Natural killer cell (primary cell): ENCODE data around the gene ESF1. TPM values are rescaled to one million over a fixed set of nuclear protein-coding genes. Genes with fewer than 3 reads are reported as not detected.

Experiments used
- ATAC-seq, 3 donors: fragments of 150-1000 bp in 2 of 3; fragments of 200-7000 bp in 1 of 3; cut with Tn5 transposase; 1 replicate in 1 of 3; 2 replicates in 2 of 3; pipeline ENCODE4 v1.10.0; 2021; ENCODE audit warnings: mild to moderate bottlenecking in 2 of 3, moderate library complexity in 2 of 3
- DNase-seq, 2 donors: peaks; one replicate each; pipeline versions ENCODE4 v3.0.0 to v3.0.0-alpha.2; 2013 to 2021; ENCODE audit warnings: mixed read lengths in 1 of 2
- H3K27ac ChIP-seq: one replicate; pipeline ENCODE4 v1.5.1; 2013; ENCODE audit warnings: mild to moderate bottlenecking, low read length
- H3K27me3 ChIP-seq: one replicate; pipeline ENCODE4 v1.6.1; 2013; ENCODE audit warnings: low read length; ENCODE audit not compliant: control insufficient read depth, insufficient read depth
- H3K36me3 ChIP-seq: one replicate; pipeline ENCODE4 v1.6.1; 2013; ENCODE audit warnings: low read length; ENCODE audit not compliant: control insufficient read depth, insufficient read depth
- H3K4me1 ChIP-seq: one replicate; pipeline ENCODE4 v1.6.1; 2013; ENCODE audit warnings: low read length; ENCODE audit not compliant: control insufficient read depth, insufficient read depth
- H3K4me3 ChIP-seq: one replicate; pipeline ENCODE4 v1.5.1; 2013; ENCODE audit warnings: low read length
- H3K9me3 ChIP-seq: one replicate; pipeline ENCODE4 v1.6.1; 2013; ENCODE audit warnings: low read length; ENCODE audit not compliant: control insufficient read depth, insufficient read depth
- H3K27ac Mint-ChIP-seq, 2 donors: one replicate each; pipeline ENCODE4 v1.8.0; 2022; ENCODE audit warnings: mild to moderate bottlenecking in 2 of 2, mixed read lengths in 2 of 2, moderate library complexity in 1 of 2
- H3K27me3 Mint-ChIP-seq, 2 donors: one replicate each; pipeline ENCODE4 v1.8.0; 2022; ENCODE audit warnings: low read depth in 2 of 2, mixed read lengths in 2 of 2
- H3K36me3 Mint-ChIP-seq: one replicate; pipeline ENCODE4 v1.8.0; 2022; ENCODE audit warnings: mixed read lengths
- H3K4me1 Mint-ChIP-seq, 2 donors: one replicate each; pipeline ENCODE4 v1.8.0; 2022; ENCODE audit warnings: mixed read lengths in 2 of 2
- H3K4me3 Mint-ChIP-seq: one replicate; pipeline ENCODE4 v1.8.0; 2022; ENCODE audit warnings: mild to moderate bottlenecking, moderate library complexity, mixed read lengths
- H3K9me3 Mint-ChIP-seq, 2 donors: one replicate each; pipeline ENCODE4 v1.8.0; 2022; ENCODE audit warnings: mixed read lengths in 2 of 2
- CTCF ChIP-seq: fragments of 200-600 bp; IDR thresholded peaks from one replicate; pipeline ENCODE4 v1.8.0; 2022; ENCODE audit warnings: antibody characterized with exemption
- WGBS: methylation state at CpG from one replicate; pipeline ENCODE4 v1.1.7; 2013; ENCODE audit warnings: missing lambda C conversion rate; ENCODE audit not compliant: insufficient coverage; 5-methylcytosine and 5-hydroxymethylcytosine counted together
- intact Hi-C: fragments of 100-400 bp; cut with micrococcal nuclease; formaldehyde crosslinking; loops from one replicate; pipeline ENCODE4 v1.14.2; 2022
- total RNA-seq, 4 donors: library from RNA; stranded (reverse); fragments of 120-200 nt in 1 of 4; gene quantifications; one replicate each; pipeline versions ENCODE4 v1.2.3 to v1.2.4, GENCODE V29; 2013 to 2022

ESF1 gene
- total RNA-seq, 3 donors from 2014 or later (not counting 1 experiment from before 2014, with no cell fraction given) = 8.4 to 11.1 (median 10.0) TPM

DNA sequence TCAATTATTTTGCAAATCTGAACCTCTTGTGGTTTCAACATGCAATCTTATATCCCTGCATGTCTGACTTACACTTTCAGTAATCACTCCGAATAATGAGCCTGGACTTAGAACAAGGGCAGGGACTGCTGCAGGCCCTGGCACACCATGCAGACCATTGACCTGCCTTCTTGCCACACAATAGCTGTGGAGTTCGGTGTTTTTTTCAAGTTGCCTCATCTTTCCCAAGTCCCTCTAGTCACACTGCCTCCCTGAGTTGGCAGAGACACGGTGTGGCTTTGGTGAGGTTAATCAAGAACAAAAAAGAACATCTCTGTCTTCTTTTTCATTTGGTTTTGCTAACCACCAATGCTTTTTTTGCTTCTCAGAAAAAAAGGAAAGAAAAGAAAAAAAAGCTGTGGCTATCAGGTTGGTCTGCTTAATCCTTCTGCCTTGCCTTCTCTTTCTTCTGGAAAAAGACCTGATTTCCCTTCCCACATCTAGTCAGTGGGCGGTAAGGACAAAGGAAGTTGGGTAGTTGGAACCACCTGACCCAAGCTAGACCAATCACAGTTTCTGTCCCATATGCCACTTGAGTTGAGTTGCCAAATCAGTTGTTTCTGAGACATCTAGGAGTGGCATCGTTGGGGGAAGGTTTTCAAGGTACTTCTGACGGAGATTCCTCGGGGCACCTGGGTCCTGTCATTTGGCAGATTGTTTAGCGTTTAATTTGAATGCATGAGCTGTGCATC is 90.1 kb downstream of the ESF1 start:
- peaks cover 6 to 27% of the 10 kb centered on the region in 2 donors for H3K27me3 Mint-ChIP-seq

GRCh38 chr20:13692802-13693736 is 91.7 kb downstream of the ESF1 start:
- TF ChIP-seq CTCF = no peak
- Mint-ChIP-seq H3K27me3 (peaks cover 3 to 27% of the 10 kb centered on the region in 2 donors), H3K9me3 (peaks cover 0 to 2% of the 10 kb centered on the region in 2 donors), H3K27ac (no peak overlapping the region), H3K36me3 (no peaks in the 10 kb centered on the region), H3K4me3 (no peak overlapping the region), H3K4me1 (no peaks in the 10 kb centered on the region)
- Histone ChIP-seq H3K27me3 (no peaks in the 10 kb centered on the region), H3K9me3 (no peaks in the 10 kb centered on the region), H3K27ac (no peak overlapping the region), H3K4me1 (no peaks in the 10 kb centered on the region), H3K36me3 (no peaks in the 10 kb centered on the region), H3K4me3 (no peak overlapping the region)
- ATAC-seq (no peak), DNase-seq (no peak)
- intact Hi-C loops = no loop called here
- WGBS = 94% methylated on average over 11 of the region's 11 CpGs

More for the DNA sequence above, 90.1 kb downstream of the ESF1 start:
- Mint-ChIP-seq H3K36me3 (no peaks in the 10 kb centered on the region), H3K4me1 (no peaks in the 10 kb centered on the region), H3K9me3 (peaks cover 0 to 2% of the 10 kb centered on the region in 2 donors), H3K4me3 (no peak overlapping the region), H3K27ac (no peak overlapping the region)
- ATAC-seq = no peak
- no peak overlapping the region for H3K4me3 ChIP-seq
- intact Hi-C loops = no loop called here
- no peaks in the 10 kb centered on the region for H3K9me3 ChIP-seq
- H3K36me3 ChIP-seq = no peaks in the 10 kb centered on the region
- no peaks in the 10 kb centered on the region for H3K27me3 ChIP-seq
- WGBS = 78% methylated on average over 7 of the region's 8 CpGs
- no peak for DNase-seq
- no peak for TF ChIP-seq CTCF
- no peak overlapping the region for H3K27ac ChIP-seq
- H3K4me1 ChIP-seq = no peaks in the 10 kb centered on the region

- no peak for TF ChIP-seq CTCF
- Histone ChIP-seq H3K4me3 (no peak overlapping the region), H3K27me3 (no peaks in the 10 kb centered on the region), H3K36me3 (no peaks in the 10 kb centered on the region), H3K4me1 (no peaks in the 10 kb centered on the region), H3K27ac (no peak overlapping the region), H3K9me3 (no peaks in the 10 kb centered on the region)
- H3K4me1 Mint-ChIP-seq = no peaks in the 10 kb centered on the region
- H3K27me3 Mint-ChIP-seq = peaks cover 5 to 19% of the 10 kb centered on the region in 2 donors
- ATAC-seq = no peak
- DNase-seq = no peak
- 85% methylated on average over 1 of the region's 1 CpG for WGBS
- no peak overlapping the region for H3K4me3 Mint-ChIP-seq
- intact Hi-C loops = no loop called here
- H3K27ac Mint-ChIP-seq = no peak overlapping the region
- H3K36me3 Mint-ChIP-seq = no peaks in the 10 kb centered on the region
- peaks cover 0 to 2% of the 10 kb centered on the region in 2 donors for H3K9me3 Mint-ChIP-seq
Observed at GRCh38 chr20:13690943-13691342, 93.8 kb downstream of the ESF1 start.
